Kidney epithelial cell (primary cell): ENCODE results near the gene MROH2A. TPM values are rescaled to one million over a fixed set of nuclear protein-coding genes. Genes with fewer than 3 reads are reported as not detected.

ENCODE experiments used
- DNase-seq: peaks from one replicate; pipeline ENCODE4 v3.0.0-alpha.2; 2010; ENCODE audit warnings: low read depth
- H3K27me3 ChIP-seq: 2 replicates; pipeline ENCODE4 v1.6.0; 2011; ENCODE audit warnings: low read length; ENCODE audit not compliant: control insufficient read depth, insufficient read depth
- H3K36me3 ChIP-seq: 2 replicates; pipeline ENCODE4 v1.5.1; 2011; ENCODE audit warnings: low read length; ENCODE audit not compliant: control insufficient read depth, insufficient read depth
- H3K4me3 ChIP-seq: 2 replicates; pipeline ENCODE4 v1.5.1; 2011; ENCODE audit warnings: low read depth, mild to moderate bottlenecking, control low read depth, low read length
- total RNA-seq: library from RNA; depleted of rRNA; stranded (reverse); fragments of >200 nt; gene quantifications from 2 replicates; pipeline ENCODE4 v1.2.3, GENCODE V29; 2015
- TF ChIP-seq, protein P1 (sequence below): IDR thresholded peaks from 2 replicates; pipeline ENCODE4 v1.5.1; 2011; ENCODE audit warnings: mild to moderate bottlenecking, moderate library complexity, low read length, control low read depth, inconsistent platforms; ENCODE audit not compliant: insufficient read depth, poor library complexity, severe bottlenecking

The MROH2A gene
- total RNA-seq, 1 donor from 2014 or later: not detected

DNA sequence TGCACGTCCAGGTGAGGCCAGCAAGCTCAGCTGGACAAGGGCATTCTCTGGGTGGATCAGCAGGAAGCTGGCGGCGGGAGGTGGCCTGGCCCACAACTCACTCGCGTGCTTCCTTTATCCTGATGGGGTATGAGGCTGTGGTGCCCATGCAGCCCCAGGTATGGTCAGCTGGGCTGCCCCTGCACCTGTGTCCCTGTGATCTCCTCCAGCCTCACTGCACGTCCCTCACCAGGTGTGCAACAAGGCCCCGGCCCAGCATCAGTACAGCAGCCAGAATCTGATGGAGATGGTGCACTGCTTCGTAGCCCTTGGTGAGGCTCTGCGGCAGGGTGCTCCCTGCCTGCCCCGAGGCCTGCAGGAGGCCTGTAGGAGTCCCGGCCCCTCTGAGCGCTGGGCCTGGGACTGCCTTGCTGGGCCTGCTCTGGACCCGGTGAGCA lies 17.6 kb downstream of the MROH2A start:
- H3K36me3 ChIP-seq: no peaks in the 10 kb centered on the region
- TF ChIP-seq, protein P1, sequence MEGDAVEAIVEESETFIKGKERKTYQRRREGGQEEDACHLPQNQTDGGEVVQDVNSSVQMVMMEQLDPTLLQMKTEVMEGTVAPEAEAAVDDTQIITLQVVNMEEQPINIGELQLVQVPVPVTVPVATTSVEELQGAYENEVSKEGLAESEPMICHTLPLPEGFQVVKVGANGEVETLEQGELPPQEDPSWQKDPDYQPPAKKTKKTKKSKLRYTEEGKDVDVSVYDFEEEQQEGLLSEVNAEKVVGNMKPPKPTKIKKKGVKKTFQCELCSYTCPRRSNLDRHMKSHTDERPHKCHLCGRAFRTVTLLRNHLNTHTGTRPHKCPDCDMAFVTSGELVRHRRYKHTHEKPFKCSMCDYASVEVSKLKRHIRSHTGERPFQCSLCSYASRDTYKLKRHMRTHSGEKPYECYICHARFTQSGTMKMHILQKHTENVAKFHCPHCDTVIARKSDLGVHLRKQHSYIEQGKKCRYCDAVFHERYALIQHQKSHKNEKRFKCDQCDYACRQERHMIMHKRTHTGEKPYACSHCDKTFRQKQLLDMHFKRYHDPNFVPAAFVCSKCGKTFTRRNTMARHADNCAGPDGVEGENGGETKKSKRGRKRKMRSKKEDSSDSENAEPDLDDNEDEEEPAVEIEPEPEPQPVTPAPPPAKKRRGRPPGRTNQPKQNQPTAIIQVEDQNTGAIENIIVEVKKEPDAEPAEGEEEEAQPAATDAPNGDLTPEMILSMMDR: no peak
- no peak overlapping the region for H3K4me3 ChIP-seq
- no peak for DNase-seq
- H3K27me3 ChIP-seq: no peaks in the 10 kb centered on the region

DNA sequence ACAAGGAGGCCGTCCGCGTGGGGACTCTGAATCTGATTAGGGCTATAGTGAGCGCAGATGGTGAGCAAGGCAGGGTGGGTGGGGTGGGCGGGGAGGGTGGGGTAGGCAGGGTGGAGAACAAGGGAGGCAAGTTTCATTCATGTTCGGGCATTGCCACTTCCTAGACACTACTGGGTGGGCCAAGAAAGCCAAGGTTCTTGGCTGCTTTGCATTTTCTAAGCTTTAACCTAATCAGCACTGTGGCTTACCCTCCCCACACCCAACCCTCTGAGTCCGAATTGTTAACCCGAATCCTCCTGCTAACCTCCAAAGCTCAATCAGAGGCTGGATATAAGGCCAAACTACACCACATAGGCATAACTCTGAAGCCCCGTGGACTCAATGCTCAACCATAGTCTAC lies 18.1 kb downstream of the MROH2A start:
- H3K4me3 ChIP-seq: no peak overlapping the region
- TF ChIP-seq, protein P1: no peak
- no peak for DNase-seq
- H3K27me3 ChIP-seq: no peaks in the 10 kb centered on the region
- H3K36me3 ChIP-seq: no peaks in the 10 kb centered on the region

DNA sequence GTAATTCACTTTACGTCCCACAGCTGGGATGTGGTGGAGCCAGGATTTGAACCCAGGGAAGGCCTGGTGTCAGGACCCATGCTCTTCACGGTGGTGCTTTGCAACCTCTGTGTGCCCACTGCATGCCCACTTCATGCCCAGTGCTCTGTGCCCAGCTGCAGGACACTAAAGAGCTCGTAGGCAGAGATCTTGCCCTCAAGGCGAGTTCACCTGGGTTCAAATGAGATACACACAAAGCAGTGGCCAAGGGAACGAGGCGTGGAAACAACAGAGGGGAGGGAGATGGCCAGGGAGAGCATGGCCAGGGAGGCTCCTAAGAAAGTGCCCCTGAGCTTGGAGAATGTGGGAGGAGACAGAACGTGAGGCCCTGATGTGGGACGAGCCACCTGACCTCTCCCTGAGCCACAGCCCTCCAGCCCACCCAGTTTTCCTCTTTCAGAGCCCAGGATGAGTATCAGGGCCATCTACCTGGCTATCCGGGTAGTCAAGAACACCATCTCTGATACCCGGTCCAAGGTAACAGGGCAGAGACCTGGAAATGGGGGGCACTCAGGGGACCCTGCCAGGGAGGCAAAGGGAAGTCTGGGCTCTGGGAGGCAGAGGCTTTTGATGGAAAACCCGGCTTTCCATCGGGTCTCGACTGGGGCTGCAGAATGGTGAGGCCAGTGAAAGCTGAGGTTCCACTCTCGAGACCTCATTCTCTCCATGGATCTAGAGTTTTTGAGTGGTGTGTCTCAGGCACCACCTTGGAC lies 20.4 kb downstream of the MROH2A start:
- peaks cover 2% of the 10 kb centered on the region for H3K27me3 ChIP-seq
- DNase-seq: no peak
- no peaks in the 10 kb centered on the region for H3K36me3 ChIP-seq
- TF ChIP-seq, protein P1: no peak
- no peak overlapping the region for H3K4me3 ChIP-seq

DNA sequence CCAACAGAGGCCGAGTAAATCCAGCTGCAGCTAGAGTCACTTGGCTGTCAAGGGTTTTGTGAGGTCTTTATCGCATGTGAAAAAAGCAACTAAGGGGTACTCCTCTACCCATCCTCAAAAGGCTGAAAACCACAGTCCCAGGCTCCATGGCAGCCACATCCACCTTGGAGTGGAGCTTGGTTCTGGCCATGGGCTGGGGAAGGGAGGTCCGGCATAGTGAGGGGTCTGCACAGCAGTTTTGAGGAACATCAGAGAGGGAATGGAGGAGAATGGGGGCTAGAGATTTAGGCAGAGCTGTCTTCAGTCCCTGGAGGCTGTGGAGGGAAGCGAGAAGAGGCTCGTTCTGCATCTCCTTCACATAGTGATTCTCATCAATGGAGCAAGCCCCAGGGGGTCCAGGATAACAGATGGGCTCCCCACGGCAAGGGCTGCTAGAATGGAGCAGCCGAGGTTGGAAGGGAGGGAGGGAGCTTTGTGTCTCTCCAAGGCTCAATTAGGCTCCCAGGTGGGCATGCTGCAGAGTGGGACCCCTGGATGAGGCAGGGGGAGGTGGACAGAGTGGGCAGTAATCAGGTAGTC lies 21.0 kb downstream of the MROH2A start:
- H3K36me3 ChIP-seq: no peaks in the 10 kb centered on the region
- peaks cover 2% of the 10 kb centered on the region for H3K27me3 ChIP-seq
- TF ChIP-seq, protein P1: no peak
- DNase-seq: no peak
- H3K4me3 ChIP-seq: no peak overlapping the region

DNA sequence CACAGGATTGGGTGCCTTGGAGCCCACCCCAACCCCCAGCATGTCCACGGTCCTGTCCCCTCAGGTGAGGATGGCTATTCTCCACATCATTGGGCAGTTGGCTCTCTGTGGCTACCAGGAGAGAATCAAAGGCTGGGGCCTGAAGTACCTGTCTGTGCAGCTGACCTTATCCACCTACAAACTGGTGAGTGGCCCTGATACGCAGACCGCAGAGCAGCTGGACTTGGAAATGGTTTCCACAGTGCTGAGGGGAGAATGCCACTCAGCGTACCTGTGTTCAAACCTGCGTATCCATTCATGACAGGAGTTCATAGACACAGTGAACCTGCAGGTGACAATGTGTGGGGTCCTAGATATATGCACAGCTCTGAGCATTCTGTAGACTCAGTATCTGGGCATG lies 21.6 kb downstream of the MROH2A start:
- H3K36me3 ChIP-seq: no peaks in the 10 kb centered on the region
- DNase-seq: no peak

More for the DNA sequence above, 21.6 kb downstream of the MROH2A start:
- Histone ChIP-seq H3K4me3 (no peak overlapping the region), H3K27me3 (peaks cover 2% of the 10 kb centered on the region)
- TF ChIP-seq, protein P1: no peak
